Germinal center (tissue), 1 donor: ENCODE measurements around the gene DNAJA3.

Experiments used
- DNase-seq: peaks from one replicate; pipeline ENCODE4 v3.0.0; 2012; ENCODE audit warnings: mixed read lengths, low spot score

DNAJA3 gene

DNA sequence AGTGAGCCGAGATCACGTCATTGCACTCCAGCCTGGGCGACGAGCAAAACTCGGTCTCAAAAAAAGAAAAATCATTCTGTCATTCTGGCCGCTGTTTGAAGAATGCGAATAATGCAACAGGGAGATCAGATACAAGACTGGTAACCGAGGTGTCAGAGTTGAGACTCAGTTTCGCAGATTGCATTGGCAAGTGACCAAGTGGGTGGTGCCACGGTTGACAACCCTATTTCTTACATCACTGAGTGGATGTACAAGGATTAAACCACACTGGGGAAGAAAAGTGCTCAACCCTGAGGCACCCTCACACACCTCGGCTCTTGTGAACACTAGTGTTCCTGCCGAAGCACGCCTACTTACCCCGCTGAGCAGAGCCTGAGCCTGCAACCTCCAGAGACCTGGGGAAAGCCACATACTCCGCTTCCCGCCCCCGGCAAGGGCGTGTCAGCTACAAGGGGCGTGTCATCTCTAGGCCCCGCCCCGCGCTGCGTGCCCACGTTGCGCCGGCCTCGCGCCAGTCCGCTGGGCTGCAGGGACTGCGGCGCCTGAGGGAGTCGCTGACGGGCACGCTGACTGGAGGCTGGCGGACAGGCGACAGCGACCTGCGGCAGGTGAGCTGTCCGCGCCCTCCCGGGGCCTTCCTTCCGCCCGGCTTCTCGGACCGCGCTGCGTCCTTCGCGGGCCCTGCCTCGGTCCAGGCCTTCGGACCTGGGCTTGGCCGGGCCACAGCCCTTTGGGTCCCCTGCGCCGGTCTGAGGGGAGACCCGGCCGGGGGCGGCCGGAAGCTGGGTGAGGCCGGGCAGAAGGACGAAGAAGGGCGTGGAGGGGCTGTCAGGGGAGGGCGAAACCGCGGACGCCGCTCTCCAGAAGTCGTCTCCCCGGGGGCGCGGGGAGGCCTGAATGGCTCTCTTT is 50.5 kb downstream of the DNAJA3 start, which contains the start of gene HMOX2:
Gene HMOX2 (plus strand): TSS at position 519 of the 909 bp plus-strand sequence. CDS start 29,127 bp downstream, outside the sequence.
- DNase-seq, result peak; percentile 96

DNA sequence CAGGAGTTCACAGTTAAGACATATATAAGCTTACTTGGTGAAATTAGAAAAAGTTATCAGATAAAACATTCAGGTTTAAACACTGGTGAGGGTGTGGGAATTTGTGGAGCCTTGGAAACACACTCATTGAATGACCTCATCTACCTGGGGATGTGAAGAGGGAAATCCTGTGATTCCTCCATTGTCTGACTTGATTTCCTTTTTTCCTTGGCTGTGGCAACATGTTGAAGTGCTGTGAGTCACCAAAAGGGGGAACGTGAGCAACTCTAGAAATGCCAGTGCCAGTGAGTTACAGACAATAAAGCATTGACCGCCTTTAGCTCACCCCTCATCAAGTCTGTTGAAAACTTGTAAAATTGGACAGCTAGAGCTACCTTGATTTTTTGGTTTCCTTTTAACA is 52.3 kb downstream of the DNAJA3 start:
- DNase-seq, result no peak

DNA sequence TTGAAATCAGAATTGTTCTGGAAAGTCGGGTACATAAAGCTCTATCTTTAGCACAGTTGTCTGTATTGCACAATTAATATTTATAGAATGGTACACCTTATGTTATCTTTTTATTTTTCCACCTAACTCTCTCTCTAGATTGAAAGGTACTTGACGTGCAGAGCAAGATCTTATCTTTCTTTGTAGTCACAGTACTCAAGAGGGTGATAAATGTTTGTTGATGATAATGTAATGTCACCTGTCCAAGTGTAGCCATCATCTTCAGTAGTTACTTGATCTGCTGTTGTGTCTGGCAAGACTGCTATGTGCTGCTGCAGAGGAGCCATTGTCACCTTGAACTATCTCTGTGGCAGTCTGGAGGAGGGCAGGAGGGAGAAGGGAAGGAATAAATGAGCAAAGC is 55.9 kb downstream of the DNAJA3 start:
- no peak for DNase-seq

DNA sequence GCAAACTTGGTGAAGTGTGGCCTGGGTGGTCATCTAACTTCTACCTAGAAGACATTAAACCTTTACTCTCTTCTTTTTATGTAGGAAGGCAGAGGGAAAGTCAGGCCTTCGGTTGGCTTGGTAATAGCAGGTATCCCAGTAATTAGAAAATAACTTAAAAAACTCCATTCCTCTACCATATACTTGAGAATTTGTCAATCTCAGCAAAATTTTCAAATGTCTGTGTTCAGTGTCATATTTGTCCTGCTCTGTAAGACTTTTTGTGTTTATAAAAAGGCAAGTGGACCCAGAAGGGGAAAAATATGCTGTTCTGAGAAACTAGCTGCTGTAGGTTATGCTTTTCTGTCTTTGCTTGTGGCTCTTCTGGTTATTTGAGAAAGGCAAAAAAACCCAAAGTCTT is 56.3 kb downstream of the DNAJA3 start:
- no peak for DNase-seq

DNA sequence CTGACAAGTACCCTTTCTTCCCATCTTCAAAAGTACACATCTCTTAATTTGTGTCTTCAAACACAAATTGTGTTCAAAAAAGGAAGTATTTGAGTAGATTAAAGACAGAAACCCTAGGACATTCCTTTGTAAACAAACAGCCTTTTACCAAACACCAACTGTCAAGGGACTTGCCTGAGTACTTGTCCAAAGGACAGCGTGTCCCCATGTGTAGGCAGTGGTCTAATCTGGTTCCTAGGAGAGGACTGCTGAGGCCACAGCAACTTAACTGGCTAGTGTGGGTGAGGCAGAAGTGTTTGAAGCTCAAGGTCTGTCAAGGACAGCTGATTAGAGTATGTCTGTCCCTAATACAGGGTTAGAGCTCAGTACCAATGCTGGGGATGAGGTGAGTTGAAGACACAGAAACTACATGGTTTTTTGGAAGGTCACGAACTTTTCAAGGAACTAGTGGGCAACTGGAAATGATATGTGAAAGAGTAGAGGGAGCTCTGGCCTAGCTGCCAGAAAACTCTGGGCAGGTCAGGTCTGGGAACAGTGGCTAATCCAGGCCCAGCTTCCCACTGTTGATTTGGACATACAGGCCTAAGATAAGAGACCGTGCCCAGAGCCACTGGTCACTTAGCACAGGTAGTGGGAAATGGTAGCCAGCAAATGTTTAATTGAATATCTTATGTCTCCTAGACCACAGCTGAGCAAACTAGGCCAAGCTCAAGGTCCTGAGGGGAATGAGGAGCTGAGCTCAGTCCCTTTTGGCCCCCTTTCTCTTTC is 60.6 kb downstream of the DNAJA3 start:
- no peak for DNase-seq

DNA sequence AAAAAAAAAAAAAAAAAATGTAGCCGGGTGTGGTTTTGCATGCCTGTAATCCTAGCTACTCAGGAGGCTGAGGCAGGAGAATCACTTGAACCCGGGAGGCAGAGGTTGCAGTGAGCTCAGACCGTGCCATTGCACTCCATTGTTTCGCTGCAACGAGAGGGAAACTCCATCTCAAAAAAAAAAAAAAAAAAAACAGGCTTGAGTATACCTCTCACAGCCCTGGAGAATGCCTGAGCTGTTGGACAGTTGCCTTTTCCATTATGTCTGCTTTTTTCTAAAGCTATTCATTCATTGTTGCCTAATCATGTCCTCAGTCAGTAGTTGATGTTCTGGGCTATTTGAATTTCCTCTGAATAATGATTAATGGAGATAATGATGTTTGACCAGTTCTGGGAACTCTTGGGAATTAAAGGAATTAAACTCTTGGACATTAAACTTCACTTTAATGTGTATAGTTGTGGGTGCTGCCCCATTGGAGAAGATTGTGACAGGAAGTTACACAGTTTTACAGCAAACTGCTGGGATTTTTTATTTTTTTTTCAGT is 62.4 kb downstream of the DNAJA3 start:
- DNase-seq, result no peak

DNA sequence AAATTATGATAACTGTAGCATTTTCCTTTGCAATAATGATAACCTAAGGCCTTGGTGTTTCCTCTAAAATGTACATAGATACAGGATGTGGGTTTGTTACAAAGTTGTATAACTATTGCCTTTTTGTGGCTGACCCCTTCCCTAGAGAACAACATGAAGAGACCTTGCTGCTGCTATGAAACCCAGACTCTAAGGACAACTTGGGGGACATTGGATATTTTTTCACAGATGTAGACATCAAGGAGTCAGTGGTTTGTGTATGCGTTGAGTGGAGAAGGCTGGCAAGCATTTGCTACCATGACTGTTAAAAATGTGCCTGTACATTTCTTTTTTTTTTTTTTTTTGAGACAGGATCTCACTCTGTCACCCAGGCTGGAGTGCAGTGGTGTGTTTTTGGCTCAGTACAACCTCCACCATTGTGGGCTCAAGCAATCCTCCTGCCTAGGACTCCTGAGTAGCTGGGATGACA is 62.9 kb downstream of the DNAJA3 start:
- DNase-seq, result no peak

DNA sequence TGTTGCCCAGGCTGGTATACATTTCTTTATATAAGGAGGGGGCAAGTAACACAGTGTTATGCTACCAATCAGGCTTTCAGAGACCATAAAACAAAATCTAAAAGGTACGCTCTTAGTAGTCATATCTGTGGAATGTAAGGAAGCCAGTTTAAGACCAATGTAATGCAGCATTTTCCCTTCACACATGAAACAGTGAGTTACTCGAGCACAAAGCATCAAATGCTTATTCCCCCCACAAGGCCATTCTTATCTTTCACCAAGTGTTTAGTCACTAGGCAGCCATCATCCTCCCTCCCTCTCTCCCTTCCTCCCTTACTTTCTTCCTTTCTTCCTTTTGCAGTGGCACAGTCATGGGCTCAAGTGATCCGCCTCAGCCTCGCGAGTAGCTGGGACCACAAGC is 63.4 kb downstream of the DNAJA3 start:
- DNase-seq, result no peak

DNA sequence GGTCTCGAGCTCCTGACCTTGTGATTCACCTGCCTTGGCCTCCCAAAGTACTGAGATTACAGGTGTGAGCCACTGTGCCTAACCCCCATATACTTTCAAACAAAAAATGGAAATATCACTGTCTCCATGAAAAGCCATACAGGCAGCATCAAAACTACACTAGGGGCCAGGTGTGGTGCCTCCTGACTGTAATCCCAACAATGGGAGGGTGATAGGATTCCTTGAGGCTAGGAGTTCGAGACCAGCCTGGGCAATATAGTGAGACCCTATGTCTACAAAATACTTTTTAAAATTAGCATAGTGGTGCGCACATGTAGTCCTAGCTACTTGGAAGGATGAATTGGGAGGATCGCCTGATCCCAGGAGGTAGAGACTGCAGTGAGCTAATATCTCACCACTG is 66.2 kb downstream of the DNAJA3 start:
- no peak for DNase-seq

DNA sequence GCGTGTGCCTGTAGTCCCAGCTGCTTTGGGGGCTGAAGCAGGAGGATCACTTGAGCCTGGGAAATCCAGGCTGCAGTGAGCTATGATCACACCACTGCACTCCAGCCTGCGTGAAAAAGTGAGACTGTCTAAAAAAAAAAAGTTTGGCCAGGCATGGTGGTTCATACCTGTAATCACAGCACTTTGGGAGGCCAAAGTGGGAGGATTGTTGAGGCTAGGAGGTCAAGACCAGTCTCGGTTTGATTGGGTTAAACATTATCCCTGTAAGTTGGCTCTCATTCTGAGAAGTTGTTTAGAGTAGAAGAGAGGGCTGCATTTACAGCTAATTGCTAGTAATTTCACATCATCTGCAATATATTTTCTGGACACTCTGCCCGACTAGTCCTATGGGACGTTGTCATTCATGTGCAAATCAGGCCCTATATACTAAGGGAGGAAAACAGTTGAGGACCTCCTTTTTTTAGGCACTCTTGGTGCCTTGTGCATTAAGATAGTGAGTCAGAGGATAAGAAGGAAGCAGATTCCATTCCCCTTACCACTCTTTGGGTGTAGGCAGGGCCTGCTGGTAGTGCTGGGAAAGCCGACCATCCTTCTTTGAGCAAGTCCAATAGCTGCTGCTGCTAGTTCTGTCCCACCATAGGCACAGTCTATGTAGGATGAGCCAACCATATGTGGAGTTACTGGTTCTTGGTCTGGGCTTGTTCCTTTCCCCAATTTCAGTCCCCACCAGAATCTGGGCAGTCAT is 69.2 kb downstream of the DNAJA3 start:
- DNase-seq, result no peak

DNA sequence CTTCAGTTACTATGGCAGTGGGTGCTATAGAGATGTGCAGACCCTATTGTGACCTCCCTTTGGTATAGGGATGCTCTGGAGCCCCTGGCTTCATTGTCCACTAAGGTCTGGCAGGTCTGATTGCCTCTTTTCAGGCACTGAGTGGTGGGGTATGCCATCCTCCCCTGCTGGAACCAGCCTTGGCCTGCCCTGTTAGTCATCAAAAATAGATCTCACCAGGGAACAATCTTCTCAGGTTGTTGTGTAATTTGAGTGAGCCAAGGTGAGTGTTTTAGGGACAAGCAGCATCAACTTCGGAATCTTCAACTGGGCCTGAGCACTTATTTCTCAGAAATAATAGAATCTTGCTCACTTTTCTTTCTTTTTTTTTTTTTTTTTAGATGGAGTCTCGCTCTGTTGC is 70.1 kb downstream of the DNAJA3 start:
- DNase-seq, result no peak

DNA sequence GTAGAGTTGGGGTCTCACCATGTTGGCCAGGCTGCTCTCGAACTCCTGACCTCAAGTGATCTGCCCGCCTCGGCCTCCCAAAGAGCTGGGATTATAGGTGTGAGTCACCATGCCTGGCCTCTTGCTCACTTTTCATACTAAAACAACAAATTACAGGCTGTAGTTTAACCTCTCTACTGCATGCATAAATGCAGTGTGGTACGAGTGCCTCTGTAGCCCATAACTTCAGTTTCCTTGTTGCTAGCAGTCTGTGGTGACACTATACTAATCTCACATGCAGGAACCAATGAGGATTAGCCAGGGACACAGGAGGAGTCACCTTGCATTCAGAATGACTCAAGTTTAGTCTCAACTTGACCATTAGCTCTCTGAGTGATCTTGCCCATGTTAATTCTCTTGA is 70.6 kb downstream of the DNAJA3 start:
- DNase-seq, result no peak

DNA sequence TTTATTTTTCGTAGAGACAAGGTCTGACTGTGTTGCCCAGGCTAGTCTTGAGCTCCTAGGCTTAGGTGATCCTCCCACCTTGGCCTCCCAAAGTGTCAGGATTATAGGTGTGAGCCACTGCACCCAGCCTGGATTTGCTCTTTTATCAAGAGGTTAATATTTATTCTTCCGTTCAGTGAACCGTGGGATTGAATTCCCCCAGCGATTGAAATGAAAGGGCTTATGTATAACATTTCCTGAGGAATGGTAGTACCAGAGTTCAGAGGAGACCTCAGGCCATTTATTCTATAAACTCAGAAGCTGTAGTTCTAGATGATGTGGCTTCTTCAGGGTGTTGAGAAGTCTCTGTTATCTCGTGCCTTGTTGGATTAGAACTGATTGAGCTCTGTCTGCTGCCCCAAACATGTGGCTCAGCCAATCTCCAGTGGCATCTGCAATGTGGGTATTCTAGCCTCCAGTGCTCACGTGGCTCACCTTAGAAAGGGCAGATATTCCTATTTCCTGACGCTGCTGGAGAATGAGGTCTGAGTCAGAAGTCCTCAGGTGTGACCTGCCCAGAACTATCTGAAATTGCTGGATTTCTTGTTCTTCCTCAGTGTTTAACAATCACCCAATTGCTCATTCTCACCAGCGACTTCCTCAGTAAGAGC is 73.0 kb downstream of the DNAJA3 start:
- no peak for DNase-seq

DNA sequence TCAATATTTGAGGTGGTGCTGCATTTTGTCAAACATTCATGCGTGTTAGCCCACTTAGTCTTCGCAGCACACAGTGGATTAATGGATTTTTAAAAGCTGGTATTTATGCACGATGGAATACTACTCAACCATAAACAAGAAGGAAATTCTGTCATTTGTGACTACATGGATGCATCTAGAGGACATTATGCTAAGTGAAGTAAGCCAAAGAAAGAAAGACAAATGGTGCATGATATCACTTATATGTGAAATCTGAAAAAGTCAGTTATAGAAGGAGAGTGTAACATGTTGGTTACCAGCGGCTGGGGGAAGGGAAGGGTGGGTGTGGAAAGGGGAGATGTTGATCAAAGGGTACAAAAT is 73.5 kb downstream of the DNAJA3 start:
- no peak for DNase-seq

DNA sequence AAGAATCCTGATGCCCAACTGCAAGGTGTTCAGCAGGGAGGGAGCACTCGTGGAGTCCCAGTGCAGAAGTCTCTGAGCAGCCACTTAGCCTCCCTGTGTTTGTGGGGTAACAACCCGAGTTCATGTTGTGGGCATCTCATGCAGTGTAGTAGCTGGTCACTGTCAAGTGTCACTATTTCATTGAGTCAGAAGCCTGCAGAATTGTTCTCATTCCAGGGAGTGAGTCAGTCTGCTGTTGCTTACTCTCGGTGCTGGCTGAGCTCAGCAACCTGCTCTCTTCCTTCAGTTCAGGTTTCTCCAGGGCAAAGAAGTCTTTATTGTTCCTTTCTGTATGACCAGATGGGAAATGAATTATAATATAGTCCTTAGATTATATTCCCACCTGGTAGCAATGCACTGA is 74.6 kb downstream of the DNAJA3 start:
- no peak for DNase-seq

DNA sequence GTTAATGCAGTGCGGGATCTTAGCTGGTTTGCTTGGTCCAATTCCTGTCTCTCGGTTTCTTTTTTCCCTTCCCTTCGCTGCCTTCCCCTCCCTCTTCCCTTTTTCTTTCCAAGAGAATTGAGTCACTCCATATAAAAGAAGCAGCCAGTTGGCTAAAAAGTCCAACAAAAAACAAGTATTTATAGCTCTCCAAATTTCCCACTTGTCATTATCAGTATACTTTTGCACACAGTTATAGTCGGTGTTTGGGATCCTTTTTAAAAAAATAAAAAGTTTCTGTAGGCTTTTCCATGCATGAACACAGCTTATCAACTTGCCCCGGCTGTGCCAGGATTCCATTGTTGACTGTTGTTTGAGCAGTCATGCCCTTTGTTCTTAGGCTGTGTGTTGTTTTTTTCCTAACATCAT is 75.4 kb downstream of the DNAJA3 start:
- no peak for DNase-seq

DNA sequence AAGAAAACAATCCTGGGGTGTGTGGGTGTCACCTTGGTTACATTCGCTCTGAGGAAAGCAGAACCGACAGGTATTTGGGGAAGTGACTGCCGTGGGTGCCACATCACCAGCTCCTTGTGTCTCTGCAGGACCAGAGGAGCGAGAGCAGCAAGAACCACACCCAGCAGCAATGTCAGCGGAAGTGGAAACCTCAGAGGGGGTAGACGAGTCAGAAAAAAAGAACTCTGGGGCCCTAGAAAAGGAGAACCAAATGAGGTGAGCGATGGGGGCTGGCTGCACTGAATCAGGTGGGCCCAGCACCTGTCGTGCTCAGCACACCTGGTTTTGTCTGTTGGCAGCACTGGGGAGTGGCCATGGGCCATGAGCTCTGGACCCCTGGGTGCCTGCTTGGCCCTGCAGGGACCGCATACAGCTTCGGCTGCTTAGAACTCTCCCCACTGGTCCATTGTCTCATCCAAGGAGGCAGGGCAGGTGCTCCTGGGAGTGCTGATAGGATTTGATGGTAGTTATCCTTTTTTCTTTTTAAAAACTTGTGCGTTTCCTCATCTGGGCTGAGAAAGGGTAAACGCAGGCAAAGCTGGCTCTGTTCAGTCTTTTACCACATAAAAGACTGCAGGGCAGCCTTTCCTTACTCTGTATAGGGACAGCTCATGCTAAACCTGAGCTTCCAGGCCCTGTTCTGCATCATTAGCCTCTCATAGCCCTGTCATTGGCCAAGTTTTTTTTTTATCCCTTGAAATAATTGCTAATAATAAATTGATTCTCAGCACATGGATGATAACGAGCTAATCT is 79.9 kb downstream of the DNAJA3 start:
- DNase-seq, result peak; percentile 90
